K562 (cell line): ENCODE results near the gene PRSS53. TPM values are rescaled to one million over a fixed set of nuclear protein-coding genes. Genes with fewer than 3 reads are reported as not detected.

Experiments used
- ASH1L ChIP-seq: fragments of 450-650 bp; IDR thresholded peaks from 2 replicates; pipeline ENCODE4 v1.6.1; 2018; ENCODE audit warnings: borderline replicate concordance, mild to moderate bottlenecking, low read depth; ENCODE audit not compliant: partially characterized antibody
- ATF3 ChIP-seq, 2 experiments: fragments of 450-650 bp in 1 of 2; sonication (generic) in 1 of 2; formaldehyde crosslinking in 1 of 2; IDR thresholded peaks in 1 of 2; conservative IDR thresholded peaks in 1 of 2; 2 replicates each; pipeline versions ENCODE4 v1.6.1 to v1.8.1; 2016 to 2023; ENCODE audit warnings: mild to moderate bottlenecking in 2 of 2, moderate library complexity in 2 of 2, inconsistent platforms in 1 of 2, missing genetic modification reagents in 1 of 2
- E2F3 ChIP-seq: fragments of 250-450 bp; sonication (Bioruptor Pico); IDR thresholded peaks from 2 replicates; pipeline ENCODE4 v1.4.0; 2020; ENCODE audit warnings: mild to moderate bottlenecking
- JUN ChIP-seq, 2 experiments: sonication (generic) in 1 of 2; formaldehyde crosslinking in 1 of 2; IDR thresholded peaks; 2 replicates each; pipeline versions ENCODE4 v1.6.1 to v1.8.0; 2012 to 2022; ENCODE audit warnings: borderline replicate concordance in 2 of 2, mild to moderate bottlenecking in 2 of 2, improper control_type of control experiment in 1 of 2, low read depth in 1 of 2, low read length in 1 of 2, missing genetic modification reagents in 1 of 2
- MTA1 ChIP-seq: fragments of 450-650 bp; IDR thresholded peaks from 2 replicates; pipeline ENCODE4 v1.6.1; 2017; ENCODE audit warnings: borderline replicate concordance
- PCBP1 ChIP-seq: fragments of 200-400 bp; formaldehyde crosslinking; IDR thresholded peaks from 2 replicates; pipeline ENCODE4 v1.6.1; 2018; ENCODE audit warnings: mild to moderate bottlenecking, low read depth, low read length; ENCODE audit not compliant: poor library complexity, severe bottlenecking
- SAFB ChIP-seq: fragments of 200-400 bp; formaldehyde crosslinking; IDR thresholded peaks from 2 replicates; pipeline ENCODE4 v1.6.1; 2017; ENCODE audit warnings: low read depth, low read length, borderline replicate concordance
- SIN3A ChIP-seq, 2 experiments: fragments of 150-350 bp in 1 of 2; IDR thresholded peaks; 2 replicates each; pipeline ENCODE4 v1.6.1; 2011 to 2016; ENCODE audit warnings: borderline replicate concordance in 2 of 2, low read depth in 2 of 2, low read length in 2 of 2, mild to moderate bottlenecking in 2 of 2, moderate library complexity in 2 of 2; ENCODE audit not compliant: control insufficient read depth in 1 of 2
- SRF ChIP-seq, 2 experiments: fragments of 250-450, 450-650 bp in 1 of 2; sonication (Bioruptor Pico) in 1 of 2; sonication (generic) in 1 of 2; formaldehyde crosslinking; IDR thresholded peaks; 2 replicates each; pipeline versions ENCODE4 v1.5.0 to v1.5.1; 2020 to 2022; ENCODE audit warnings: mild to moderate bottlenecking in 1 of 2, missing genetic modification reagents in 1 of 2
- TEAD2 ChIP-seq: fragments of 450-650 bp; IDR thresholded peaks from 2 replicates; pipeline ENCODE4 v1.6.1; 2016; ENCODE audit warnings: missing genetic modification characterization, control low read depth, missing compliant biosample characterization
- TRIM24 ChIP-seq, 2 experiments: fragments of 450-650 bp; IDR thresholded peaks; 2 replicates each; pipeline ENCODE4 v1.6.1; 2016
- USF1 ChIP-seq: sonication (generic); formaldehyde crosslinking; IDR thresholded peaks from 2 replicates; pipeline ENCODE4 v1.9.0; 2022; ENCODE audit warnings: mild to moderate bottlenecking, missing genetic modification reagents
- VEZF1 ChIP-seq: fragments of 200-800 bp; sonication (Bioruptor generic); IDR thresholded peaks from 2 replicates; pipeline ENCODE4 v1.6.1; 2017; ENCODE audit warnings: missing genetic modification characterization, missing compliant biosample characterization
- YY1 ChIP-seq, 3 experiments: IDR thresholded peaks; 2 replicates each; pipeline ENCODE4 v1.6.1; 2011; ENCODE audit warnings: low read length in 2 of 3, mild to moderate bottlenecking in 2 of 3, moderate library complexity in 2 of 3, borderline replicate concordance in 1 of 3, control low read depth in 1 of 3, low read depth in 1 of 3; ENCODE audit not compliant: insufficient read depth in 3 of 3, insufficient replicate concordance in 2 of 3, control insufficient read depth in 1 of 3, insufficient read length in 1 of 3; ENCODE audit errors: extremely low read depth in 1 of 3
- ZFP1 ChIP-seq: fragments of 450-650 bp; formaldehyde crosslinking; IDR thresholded peaks from 2 replicates; pipeline ENCODE4 v1.4.0; 2020; ENCODE audit warnings: mild to moderate bottlenecking, mixed read lengths
- polyA plus RNA-seq, 8 experiments: library from polyadenylated mRNA; depleted of rRNA in 4 of 8; stranded (reverse) in 5 of 8; unstranded in 3 of 8; fragments of >200 nt; fragmentation: Nextera tagmentation in 2 of 8; fragmentation: Illumina TruSeq in 1 of 8; extraction: Ambion mirVana in 2 of 8; extraction: Trizol in 1 of 8; gene quantifications; 2 replicates each; pipeline versions ENCODE4 v1.2.1 to v1.2.3, GENCODE V29; 2011 to 2014; ENCODE audit warnings: inconsistent platforms in 1 of 8, missing spikeins in 1 of 8
- total RNA-seq, 7 experiments: library from RNA; depleted of rRNA in 6 of 7; stranded (reverse); fragments of >200 nt in 6 of 7; fragmentation: Illumina TruSeq in 2 of 7; extraction: Trizol in 2 of 7; gene quantifications; 2 replicates each; pipeline versions ENCODE4 v1.2.1 to v1.2.3, GENCODE V29; 2011 to 2021; ENCODE audit warnings: low replicate concordance in 1 of 7
- TF ChIP-seq, protein P1 (sequence below): sonication (generic); formaldehyde crosslinking; IDR thresholded peaks from 2 replicates; pipeline ENCODE4 v1.4.0; 2020; ENCODE audit warnings: mild to moderate bottlenecking, missing genetic modification reagents
- TF ChIP-seq, protein P2 (sequence below), 3 experiments: IDR thresholded peaks in 2 of 3; conservative IDR thresholded peaks in 1 of 3; 2 replicates each; pipeline ENCODE4 v1.5.1; 2011 to 2012; ENCODE audit warnings: low read length in 3 of 3, mild to moderate bottlenecking in 3 of 3, control low read depth in 2 of 3, improper control_type of control experiment in 1 of 3, inconsistent platforms in 1 of 3, low read depth in 1 of 3, mixed read lengths in 1 of 3, moderate library complexity in 1 of 3; ENCODE audit not compliant: insufficient read depth in 2 of 3

Gene PRSS53
- total and polyA plus RNA-seq, 9 of the 15 experiments (the other 6 are each of a cell fraction or from before 2014, with no cell fraction given): 0.40 to 1.9 (median 0.78) TPM; not detected in 2

DNA sequence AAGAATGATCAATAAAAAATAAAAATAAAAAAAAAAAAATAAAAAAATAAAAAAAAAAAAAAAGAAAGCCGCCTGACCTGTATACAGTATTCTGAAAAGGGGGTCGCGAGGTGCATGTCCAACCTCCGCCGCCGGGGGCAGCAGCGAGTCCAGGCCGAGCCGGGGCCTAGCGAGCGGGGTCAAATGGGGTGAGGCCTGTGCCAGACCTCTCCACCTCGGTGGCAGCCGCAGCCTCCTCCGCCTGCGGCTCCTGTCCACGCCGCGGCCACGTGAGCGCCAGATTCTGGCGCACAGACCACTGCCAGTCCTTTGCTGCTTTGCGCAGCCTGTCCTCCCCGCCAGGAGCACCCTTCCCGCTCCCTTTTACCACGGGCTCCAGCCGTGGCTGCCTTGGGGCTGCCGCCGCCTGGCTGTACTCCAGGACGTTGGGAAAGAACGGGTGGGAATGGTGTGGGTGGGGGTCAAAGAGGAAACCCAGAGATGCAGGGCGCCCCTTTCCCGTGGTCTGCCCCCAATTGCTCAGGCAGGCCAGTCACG, 17.0 kb upstream of the PRSS53 start (continued):
- TF ChIP-seq SAFB: peak; percentile 67; the same call in 1 of the 2 replicates
- TF ChIP-seq MTA1: peak; percentile 67; the same call in 1 of the 2 replicates
- peak; percentile 78 for TF ChIP-seq PCBP1
- TF ChIP-seq E2F3 (CRISPR knock-in tag): peak; percentile 66; the same call in 1 of the 2 replicates
- peak; percentile 82 for TF ChIP-seq USF1 (CRISPR knock-in tag)
- no peak for TF ChIP-seq ATF3 (IDR thresholded peaks at IDR 0.05)
- no peak for TF ChIP-seq ATF3 (CRISPR knock-in tag; conservative IDR thresholded peaks at IDR 0.05)
- TF ChIP-seq, protein P1, sequence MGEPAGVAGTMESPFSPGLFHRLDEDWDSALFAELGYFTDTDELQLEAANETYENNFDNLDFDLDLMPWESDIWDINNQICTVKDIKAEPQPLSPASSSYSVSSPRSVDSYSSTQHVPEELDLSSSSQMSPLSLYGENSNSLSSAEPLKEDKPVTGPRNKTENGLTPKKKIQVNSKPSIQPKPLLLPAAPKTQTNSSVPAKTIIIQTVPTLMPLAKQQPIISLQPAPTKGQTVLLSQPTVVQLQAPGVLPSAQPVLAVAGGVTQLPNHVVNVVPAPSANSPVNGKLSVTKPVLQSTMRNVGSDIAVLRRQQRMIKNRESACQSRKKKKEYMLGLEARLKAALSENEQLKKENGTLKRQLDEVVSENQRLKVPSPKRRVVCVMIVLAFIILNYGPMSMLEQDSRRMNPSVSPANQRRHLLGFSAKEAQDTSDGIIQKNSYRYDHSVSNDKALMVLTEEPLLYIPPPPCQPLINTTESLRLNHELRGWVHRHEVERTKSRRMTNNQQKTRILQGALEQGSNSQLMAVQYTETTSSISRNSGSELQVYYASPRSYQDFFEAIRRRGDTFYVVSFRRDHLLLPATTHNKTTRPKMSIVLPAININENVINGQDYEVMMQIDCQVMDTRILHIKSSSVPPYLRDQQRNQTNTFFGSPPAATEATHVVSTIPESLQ (CRISPR knock-in tag): no peak
- TF ChIP-seq SRF (CRISPR knock-in tag; IDR thresholded peaks at IDR 0.05): peak in 1 of 2 experiments; percentile 35; a peak in 1 of 4 replicates
- TF ChIP-seq TEAD2 (tag): 0 out of 2 replicates have a peak, but pooled peaks have one; percentile 37
- no peak for TF ChIP-seq ASH1L
- TF ChIP-seq VEZF1 (CRISPR knock-in tag): 0 out of 2 replicates have a peak, but pooled peaks have one; percentile 36
- peak; percentile 83; the same call in 1 of the 2 replicates for TF ChIP-seq JUN (IDR thresholded peaks at IDR 0.05; ENCODE audit: borderline replicate concordance, low read depth, low read length)
- TF ChIP-seq JUN (CRISPR knock-in tag; IDR thresholded peaks at IDR 0.05; ENCODE audit: borderline replicate concordance): no peak
- peak in 1 of 2 experiments; percentile 49; a peak in 1 of 4 replicates for TF ChIP-seq SIN3A (IDR thresholded peaks at IDR 0.05; ENCODE audit: borderline replicate concordance in 2 of 2, control insufficient read depth in 1 of 2, low read depth in 2 of 2, low read length in 2 of 2)
- TF ChIP-seq, protein P2, sequence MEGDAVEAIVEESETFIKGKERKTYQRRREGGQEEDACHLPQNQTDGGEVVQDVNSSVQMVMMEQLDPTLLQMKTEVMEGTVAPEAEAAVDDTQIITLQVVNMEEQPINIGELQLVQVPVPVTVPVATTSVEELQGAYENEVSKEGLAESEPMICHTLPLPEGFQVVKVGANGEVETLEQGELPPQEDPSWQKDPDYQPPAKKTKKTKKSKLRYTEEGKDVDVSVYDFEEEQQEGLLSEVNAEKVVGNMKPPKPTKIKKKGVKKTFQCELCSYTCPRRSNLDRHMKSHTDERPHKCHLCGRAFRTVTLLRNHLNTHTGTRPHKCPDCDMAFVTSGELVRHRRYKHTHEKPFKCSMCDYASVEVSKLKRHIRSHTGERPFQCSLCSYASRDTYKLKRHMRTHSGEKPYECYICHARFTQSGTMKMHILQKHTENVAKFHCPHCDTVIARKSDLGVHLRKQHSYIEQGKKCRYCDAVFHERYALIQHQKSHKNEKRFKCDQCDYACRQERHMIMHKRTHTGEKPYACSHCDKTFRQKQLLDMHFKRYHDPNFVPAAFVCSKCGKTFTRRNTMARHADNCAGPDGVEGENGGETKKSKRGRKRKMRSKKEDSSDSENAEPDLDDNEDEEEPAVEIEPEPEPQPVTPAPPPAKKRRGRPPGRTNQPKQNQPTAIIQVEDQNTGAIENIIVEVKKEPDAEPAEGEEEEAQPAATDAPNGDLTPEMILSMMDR (IDR thresholded peaks at IDR 0.05 in 2 of 3, conservative IDR thresholded peaks at IDR 0.05 in 1 of 3; ENCODE audit: insufficient read depth in 2 of 3, low read depth in 1 of 3, low read length in 3 of 3): peak; percentile 83 to 86 (median 84)
- peak in 1 of 2 experiments; percentile 78; a peak in 3 of 4 replicates for TF ChIP-seq TRIM24 (IDR thresholded peaks at IDR 0.05)
- TF ChIP-seq YY1 (IDR thresholded peaks at IDR 0.05; ENCODE audit: borderline replicate concordance in 1 of 3, control insufficient read depth in 1 of 3, extremely low read depth in 1 of 3, insufficient read depth in 3 of 3, insufficient read length in 1 of 3, insufficient replicate concordance in 2 of 3, low read depth in 1 of 3, low read length in 2 of 3): peak in 1 of 3 experiments; percentile 45
- no peak for TF ChIP-seq ZFP1 (CRISPR knock-in tag)
